C4-2B (cell line): Measurements from ENCODE around the gene AGAP1.

Experiments used
- H3K27ac ChIP-seq: fragments of 450-650 bp; 2 replicates; pipeline ENCODE4 v1.5.1; 2017
- ZFX ChIP-seq: fragments of 450-650 bp; IDR thresholded peaks from 2 replicates; pipeline ENCODE4 v1.6.1; 2017
- TF ChIP-seq, protein P1 (sequence below): fragments of 450-650 bp; conservative IDR thresholded peaks from 2 replicates; pipeline ENCODE4 v1.5.1; 2017; ENCODE audit warnings: mild to moderate bottlenecking

The AGAP1 gene

DNA sequence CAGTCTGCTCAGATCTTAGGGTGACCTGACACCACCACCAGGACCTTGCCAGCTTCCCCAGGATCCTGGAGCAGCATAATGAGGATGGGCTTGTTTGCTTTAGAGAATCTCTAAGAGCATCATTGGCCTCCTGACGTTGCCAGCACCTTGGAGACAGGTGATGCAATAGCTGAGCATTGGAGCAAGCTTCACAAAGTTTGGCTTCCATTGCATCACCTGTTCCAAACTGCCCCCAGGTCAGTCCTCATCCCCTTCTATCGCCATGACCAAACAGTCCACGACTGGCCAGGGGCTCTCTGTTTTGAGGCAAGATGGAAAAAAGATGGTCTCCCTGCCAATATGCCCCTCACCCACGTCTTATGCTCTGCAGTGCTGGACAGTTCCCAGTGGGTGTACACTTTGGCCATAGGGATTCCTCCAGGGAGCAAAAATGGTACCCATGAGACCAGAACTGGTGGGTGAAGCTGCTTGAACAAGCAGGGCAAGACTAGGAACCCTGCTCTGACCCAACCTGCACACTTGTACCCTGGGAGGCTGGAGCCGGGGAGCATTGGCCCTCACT is 22.6 kb upstream of the AGAP1 start:
- TF ChIP-seq, protein P1, sequence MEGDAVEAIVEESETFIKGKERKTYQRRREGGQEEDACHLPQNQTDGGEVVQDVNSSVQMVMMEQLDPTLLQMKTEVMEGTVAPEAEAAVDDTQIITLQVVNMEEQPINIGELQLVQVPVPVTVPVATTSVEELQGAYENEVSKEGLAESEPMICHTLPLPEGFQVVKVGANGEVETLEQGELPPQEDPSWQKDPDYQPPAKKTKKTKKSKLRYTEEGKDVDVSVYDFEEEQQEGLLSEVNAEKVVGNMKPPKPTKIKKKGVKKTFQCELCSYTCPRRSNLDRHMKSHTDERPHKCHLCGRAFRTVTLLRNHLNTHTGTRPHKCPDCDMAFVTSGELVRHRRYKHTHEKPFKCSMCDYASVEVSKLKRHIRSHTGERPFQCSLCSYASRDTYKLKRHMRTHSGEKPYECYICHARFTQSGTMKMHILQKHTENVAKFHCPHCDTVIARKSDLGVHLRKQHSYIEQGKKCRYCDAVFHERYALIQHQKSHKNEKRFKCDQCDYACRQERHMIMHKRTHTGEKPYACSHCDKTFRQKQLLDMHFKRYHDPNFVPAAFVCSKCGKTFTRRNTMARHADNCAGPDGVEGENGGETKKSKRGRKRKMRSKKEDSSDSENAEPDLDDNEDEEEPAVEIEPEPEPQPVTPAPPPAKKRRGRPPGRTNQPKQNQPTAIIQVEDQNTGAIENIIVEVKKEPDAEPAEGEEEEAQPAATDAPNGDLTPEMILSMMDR: no peak
- no peak for TF ChIP-seq ZFX

GRCh38 chr2:235472443-235472842 is 21.4 kb upstream of the AGAP1 start:
- H3K27ac ChIP-seq: no peak overlapping the region
- TF ChIP-seq ZFX: no peak
- TF ChIP-seq, protein P1: no peak

More for the DNA sequence above, 22.6 kb upstream of the AGAP1 start:
- H3K27ac ChIP-seq: no peak overlapping the region

DNA sequence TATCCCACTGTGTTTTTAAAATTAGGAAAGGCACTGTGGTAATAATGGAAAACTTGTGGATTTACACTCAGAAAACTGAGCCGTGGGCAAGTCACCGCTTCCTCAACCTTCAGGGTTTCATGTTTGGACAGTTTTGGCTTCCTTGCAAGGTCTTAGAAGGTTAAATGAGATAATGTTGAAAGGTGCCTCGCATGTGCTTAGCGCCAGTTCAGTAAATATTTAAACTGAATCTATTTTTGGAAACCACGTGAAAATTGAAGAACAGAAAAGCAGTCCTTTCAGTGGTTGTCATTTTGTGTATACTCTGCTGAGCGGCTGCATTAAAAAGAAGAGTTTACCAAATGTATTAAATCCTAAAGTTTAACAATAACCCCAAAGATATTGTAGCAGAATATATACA is 15.2 kb upstream of the AGAP1 start:
- TF ChIP-seq, protein P1: no peak
- no peak for TF ChIP-seq ZFX
- H3K27ac ChIP-seq: peak overlapping the region; percentile 23; the same call in 1 of the 2 replicates

DNA sequence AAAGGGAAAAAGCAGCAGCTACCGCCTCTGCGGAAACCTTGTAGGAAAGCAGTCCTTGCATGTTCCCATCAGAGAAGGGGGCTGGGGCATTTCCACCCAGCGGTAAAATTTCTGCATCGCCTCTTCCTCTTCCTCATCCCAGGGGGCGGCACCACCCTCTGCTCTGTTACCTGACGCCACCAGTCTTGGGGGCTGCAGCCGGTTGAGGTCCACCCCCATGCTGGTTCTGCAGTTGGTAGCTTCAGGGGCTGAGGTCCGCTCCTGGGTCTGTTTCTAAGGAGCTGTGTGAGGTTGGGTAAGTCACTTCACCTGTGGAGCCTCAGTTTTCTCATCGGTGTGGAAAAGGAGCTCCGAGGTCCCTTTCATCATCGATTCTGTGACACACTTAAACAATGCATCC is 14.2 kb upstream of the AGAP1 start:
- H3K27ac ChIP-seq: no peak overlapping the region

GRCh38 chr2:235480614-235481013 is 13.2 kb upstream of the AGAP1 start:
- TF ChIP-seq, protein P1: no peak
- no peak for TF ChIP-seq ZFX
- no peak overlapping the region for H3K27ac ChIP-seq

More for the DNA sequence above, 14.2 kb upstream of the AGAP1 start:
- TF ChIP-seq, protein P1: no peak
- TF ChIP-seq ZFX: no peak

DNA sequence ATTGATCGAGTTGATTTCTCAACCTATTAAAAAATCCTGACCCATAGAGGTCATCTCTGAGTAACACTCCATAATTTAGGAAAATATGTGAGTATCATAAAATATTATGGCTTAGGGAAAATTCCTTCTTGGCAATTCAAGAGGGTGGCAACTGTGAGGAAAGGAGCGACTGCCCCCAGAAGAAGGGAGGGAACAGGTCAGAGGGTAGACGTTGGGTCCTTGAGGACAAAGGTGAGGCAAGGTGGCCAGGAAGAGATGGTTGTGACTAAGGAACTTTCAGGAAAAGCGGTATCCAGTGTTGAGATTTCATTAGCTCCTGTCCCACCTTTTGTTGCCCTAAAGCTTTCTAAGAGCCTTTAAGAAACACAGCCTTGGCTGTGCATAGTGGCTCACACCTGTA is 10.5 kb upstream of the AGAP1 start:
- H3K27ac ChIP-seq: no peak overlapping the region
- TF ChIP-seq, protein P1: no peak
- TF ChIP-seq ZFX: no peak

DNA sequence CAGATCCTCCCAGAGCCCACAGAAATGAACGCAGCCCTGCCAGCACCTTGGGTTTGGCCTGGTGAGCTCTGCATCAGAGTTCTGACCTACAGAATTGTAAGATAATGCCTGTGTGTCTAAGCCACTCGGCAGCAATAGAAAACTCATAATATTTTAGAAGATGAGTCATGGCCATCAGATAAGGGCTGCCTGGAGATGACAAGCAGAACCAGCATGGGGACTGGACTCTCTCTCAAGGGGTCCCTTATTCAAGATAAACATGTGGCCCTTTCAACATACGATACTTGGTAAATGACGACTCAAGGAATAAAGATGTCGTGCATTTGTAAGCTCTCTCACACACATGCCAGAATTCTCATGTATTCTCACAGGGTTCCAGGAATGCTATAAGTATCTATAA is 8.5 kb upstream of the AGAP1 start:
- no peak for TF ChIP-seq ZFX
- TF ChIP-seq, protein P1: no peak
- no peak overlapping the region for H3K27ac ChIP-seq
